ENCODE data around the gene KLC1. TPM values are rescaled to one million over a fixed set of nuclear protein-coding genes. Genes with fewer than 3 reads are reported as not detected.

The KLC1 gene
- total RNA-seq, 1 experiment from 2014 or later = 174 TPM

Other genes with a start within 250 kb of the KLC1 start
- gene MARK3, start 243.8 kb upstream of the KLC1 start, total RNA-seq (2014; rRNA removed; shearing (Covaris generic)) = 31.8 and 40.4 TPM in 2 replicates
- gene CKB, start 106.4 kb upstream of the KLC1 start, total RNA-seq (2014; rRNA removed; shearing (Covaris generic)) = 13.2 and 40.3 TPM in 2 replicates
- 8.5 and 10.2 TPM in 2 replicates for gene TRMT61A, start 100.0 kb upstream of the KLC1 start, total RNA-seq (2014; rRNA removed; shearing (Covaris generic))
- gene BAG5, start 66.6 kb upstream of the KLC1 start, total RNA-seq (2014; rRNA removed; shearing (Covaris generic)) = 21.0 and 24.8 TPM in 2 replicates
- gene COA8, start 66.3 kb upstream of the KLC1 start, total RNA-seq (2014; rRNA removed; shearing (Covaris generic)) = 24.8 and 25.3 TPM in 2 replicates
- gene XRCC3, start 86.2 kb downstream of the KLC1 start, total RNA-seq (2014; rRNA removed; shearing (Covaris generic)) = 24.4 and 24.5 TPM in 2 replicates
- gene ZFYVE21, start 86.6 kb downstream of the KLC1 start, total RNA-seq (2014; rRNA removed; shearing (Covaris generic)) = 47.5 and 57.4 TPM in 2 replicates
- 4.0 and 4.8 TPM in 2 replicates for gene PPP1R13B, start 218.4 kb downstream of the KLC1 start, total RNA-seq (2014; rRNA removed; shearing (Covaris generic))

Measured in A172 (cell line).